ENCODE results near the gene MAML3. TPM values are rescaled to one million over a fixed set of nuclear protein-coding genes. Genes with fewer than 3 reads are reported as not detected.

The MAML3 gene
- total RNA-seq, 6 experiments from 2014 or later = 1.2 to 1.9 (median 1.6) TPM

DNA sequence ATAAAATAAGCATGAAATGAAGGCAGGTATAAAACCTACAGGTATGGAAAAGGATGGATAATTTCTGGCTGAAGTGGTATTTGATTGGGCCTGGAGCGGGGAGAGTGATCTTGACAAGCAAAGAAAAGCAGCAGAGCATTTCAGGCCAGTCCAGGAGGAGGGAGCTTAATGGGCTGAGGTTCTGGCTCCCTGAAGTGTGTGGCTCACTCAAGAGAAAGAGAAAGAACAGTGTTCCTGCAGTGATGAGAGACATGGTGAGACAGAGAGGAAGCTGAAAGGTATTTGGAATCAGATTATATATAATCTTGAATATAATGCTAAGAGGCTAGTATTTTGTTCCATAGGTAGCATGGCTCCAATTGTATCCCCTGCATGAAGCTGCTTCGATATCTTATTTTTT, 334.9 kb downstream of the MAML3 start:
- peaks cover 36% of the 10 kb centered on the region for H3K4me1 Mint-ChIP-seq (ENCODE audit: low read depth)
- no peak for DNase-seq
- H3K4me3 Mint-ChIP-seq = no peak overlapping the region
- H3K9me3 Mint-ChIP-seq = no peaks in the 10 kb centered on the region
- H3K27ac Mint-ChIP-seq = no peak overlapping the region
- TF ChIP-seq, protein P1, sequence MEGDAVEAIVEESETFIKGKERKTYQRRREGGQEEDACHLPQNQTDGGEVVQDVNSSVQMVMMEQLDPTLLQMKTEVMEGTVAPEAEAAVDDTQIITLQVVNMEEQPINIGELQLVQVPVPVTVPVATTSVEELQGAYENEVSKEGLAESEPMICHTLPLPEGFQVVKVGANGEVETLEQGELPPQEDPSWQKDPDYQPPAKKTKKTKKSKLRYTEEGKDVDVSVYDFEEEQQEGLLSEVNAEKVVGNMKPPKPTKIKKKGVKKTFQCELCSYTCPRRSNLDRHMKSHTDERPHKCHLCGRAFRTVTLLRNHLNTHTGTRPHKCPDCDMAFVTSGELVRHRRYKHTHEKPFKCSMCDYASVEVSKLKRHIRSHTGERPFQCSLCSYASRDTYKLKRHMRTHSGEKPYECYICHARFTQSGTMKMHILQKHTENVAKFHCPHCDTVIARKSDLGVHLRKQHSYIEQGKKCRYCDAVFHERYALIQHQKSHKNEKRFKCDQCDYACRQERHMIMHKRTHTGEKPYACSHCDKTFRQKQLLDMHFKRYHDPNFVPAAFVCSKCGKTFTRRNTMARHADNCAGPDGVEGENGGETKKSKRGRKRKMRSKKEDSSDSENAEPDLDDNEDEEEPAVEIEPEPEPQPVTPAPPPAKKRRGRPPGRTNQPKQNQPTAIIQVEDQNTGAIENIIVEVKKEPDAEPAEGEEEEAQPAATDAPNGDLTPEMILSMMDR (IDR thresholded peaks at IDR 0.05) = no peak
- H3K36me3 Mint-ChIP-seq (ENCODE audit: low read depth) = no peaks in the 10 kb centered on the region
- H3K27me3 Mint-ChIP-seq (ENCODE audit: insufficient read depth) = peaks cover 4% of the 10 kb centered on the region; the same call in 1 of the 2 replicates

DNA sequence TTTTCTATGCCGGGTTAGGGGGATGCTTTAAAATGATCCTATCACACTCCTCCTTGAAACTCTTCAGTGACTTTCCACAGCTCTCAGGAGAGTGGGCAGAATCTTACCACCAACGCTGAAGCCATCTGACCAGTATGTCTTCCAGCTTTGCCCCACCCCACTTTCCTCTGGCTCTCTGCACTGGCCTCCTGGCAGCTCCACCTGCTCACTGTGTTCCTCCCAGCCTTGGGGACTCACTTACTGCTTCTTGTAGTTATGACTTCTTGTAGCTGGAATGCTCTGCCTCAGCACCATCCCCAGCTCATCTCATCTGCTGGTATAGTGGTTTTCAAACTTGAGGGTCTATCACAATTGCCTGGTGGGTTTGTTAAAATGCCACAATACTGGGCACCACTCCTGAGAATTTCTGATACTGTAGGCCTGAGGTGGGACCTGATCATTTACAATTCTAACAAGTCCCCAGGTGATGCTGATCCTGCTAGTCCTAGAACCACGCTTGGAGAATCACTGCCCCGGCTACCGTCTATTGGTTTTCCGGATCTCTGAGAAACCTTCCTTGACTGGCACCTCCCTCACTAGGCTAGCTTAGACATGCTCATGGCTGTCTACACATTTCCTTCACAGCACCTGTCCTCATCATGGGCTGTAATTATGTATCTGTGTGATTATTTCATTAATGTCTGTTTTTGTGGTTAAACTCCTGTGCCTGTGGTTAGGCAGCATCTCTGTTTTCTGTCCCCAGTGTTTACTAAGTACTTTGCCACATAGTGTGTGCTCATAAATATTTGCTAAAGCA, 336.1 kb downstream of the MAML3 start:
- Mint-ChIP-seq H3K36me3 (ENCODE audit: low read depth) (no peaks in the 10 kb centered on the region), H3K4me1 (ENCODE audit: low read depth) (peaks cover 42% of the 10 kb centered on the region), H3K27me3 (ENCODE audit: insufficient read depth) (peaks cover 2% of the 10 kb centered on the region), H3K4me3 (no peak overlapping the region), H3K9me3 (no peaks in the 10 kb centered on the region), H3K27ac (no peak overlapping the region)
- TF ChIP-seq, protein P1 (IDR thresholded peaks at IDR 0.05) = no peak
- DNase-seq = no peak

DNA sequence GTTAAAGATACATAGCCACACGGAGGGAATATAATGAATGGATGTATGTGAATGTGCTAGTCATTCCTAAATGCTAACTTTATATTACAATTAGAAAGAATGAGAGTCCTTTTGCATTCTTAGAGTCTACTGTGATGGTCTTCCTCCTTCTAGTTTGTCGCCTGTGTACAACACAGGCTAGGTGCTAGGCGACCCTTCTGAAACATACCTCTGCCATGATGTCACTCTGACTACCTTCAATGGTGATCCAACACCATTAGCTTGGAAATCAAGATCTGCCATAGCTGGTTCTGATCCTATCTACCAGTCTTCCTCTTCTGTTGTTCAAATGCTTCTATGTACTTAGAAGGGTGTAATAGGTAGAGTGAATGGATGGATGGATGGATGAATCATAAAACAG, 337.1 kb downstream of the MAML3 start:
- peak overlapping the region; percentile 94; the same call in 1 of the 2 replicates for H3K27ac Mint-ChIP-seq
- TF ChIP-seq, protein P1 (IDR thresholded peaks at IDR 0.05) = no peak
- H3K36me3 Mint-ChIP-seq (ENCODE audit: low read depth) = no peaks in the 10 kb centered on the region
- peak overlapping the region; percentile 94; the same call in 1 of the 2 replicates for H3K4me3 Mint-ChIP-seq
- H3K9me3 Mint-ChIP-seq = no peaks in the 10 kb centered on the region
- H3K4me1 Mint-ChIP-seq (ENCODE audit: low read depth) = peaks cover 42% of the 10 kb centered on the region
- H3K27me3 Mint-ChIP-seq (ENCODE audit: insufficient read depth) = peaks cover 2% of the 10 kb centered on the region
- DNase-seq = no peak

DNA sequence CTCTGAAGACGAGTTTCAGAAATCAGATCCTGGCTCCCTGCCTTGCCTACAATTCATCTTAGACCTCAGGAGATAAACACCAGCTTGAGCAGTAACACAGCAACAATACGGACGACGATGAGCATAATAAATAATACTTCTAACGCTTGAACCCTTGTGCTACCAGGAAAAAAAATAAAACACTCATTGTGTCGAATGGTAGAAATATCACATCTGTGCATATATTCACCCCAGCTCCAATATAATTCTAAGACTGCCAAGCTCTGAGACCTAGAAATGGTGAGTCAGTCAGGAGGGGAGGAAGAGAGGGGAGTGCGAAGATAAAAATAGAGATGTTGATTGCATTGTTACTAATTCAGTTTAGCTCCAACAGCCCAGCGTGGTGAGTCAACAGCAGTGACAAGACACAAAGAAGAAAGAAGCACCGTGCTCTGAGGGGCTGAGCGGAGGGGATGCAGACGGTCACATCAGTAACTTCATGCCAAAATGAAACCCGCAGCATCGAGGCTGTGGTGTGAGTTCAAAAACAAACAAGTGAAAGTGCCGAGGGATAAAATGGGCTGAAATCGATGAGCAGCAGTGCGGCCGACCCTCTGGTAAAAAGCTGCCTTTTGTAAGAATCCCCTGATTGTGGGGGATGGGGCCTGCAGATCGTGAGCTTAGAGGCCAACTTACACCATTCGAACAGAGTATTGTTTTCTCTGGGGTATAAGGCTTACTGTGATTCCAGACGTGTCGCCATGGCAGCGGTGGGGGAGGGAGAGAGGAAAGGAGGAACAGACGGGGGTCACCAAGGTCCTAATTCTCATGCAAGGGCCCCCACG, 338.0 kb downstream of the MAML3 start:
- Mint-ChIP-seq H3K27ac (peak overlapping the region; percentile 94), H3K4me1 (ENCODE audit: low read depth) (peaks cover 42% of the 10 kb centered on the region), H3K9me3 (peaks cover under 1% of the 10 kb centered on the region; the same call in 1 of the 2 replicates), H3K27me3 (ENCODE audit: insufficient read depth) (no peaks in the 10 kb centered on the region; the same call in 1 of the 2 replicates), H3K36me3 (ENCODE audit: low read depth) (peaks cover 7% of the 10 kb centered on the region; the same call in 1 of the 2 replicates), H3K4me3 (peak overlapping the region; percentile 94)
- TF ChIP-seq, protein P1 (IDR thresholded peaks at IDR 0.05) = no peak
- DNase-seq = peak; percentile 76

DNA sequence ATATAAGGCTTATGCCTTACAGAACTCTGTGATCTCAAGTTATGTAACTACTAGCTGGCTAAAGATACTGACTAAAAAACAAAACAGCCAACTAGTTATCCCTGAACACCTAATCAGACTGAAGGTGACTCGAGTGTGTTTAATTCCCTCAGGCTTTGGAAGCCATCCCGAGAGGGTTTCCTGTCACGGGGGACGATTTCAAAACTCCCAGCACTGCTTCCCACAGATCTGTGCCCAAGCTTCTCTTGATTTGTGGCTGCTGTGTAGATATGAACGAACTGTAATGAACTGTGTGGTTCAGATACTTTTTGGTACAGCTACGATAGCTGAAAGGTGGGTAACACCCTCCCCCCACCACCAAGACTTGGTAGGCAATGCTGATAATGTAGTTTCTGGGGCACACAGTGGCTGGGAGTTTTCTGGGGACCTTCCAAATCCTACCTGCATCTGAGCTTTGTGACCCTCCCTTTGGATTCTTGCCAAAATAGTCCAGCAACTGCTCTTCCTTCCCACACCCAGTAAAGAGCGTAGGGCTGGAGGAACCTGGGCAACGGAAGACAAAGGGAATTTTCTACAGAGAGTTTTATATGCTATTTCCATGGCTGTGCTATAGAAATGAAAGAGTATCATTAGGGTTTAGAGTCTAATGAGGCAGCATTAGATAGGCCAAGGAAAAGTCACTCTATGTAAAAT, 339.5 kb downstream of the MAML3 start:
- Mint-ChIP-seq H3K9me3 (peaks cover 4% of the 10 kb centered on the region; the same call in 1 of the 2 replicates), H3K36me3 (ENCODE audit: low read depth) (peaks cover 14% of the 10 kb centered on the region), H3K4me3 (no peak overlapping the region; the same call in 1 of the 2 replicates), H3K4me1 (ENCODE audit: low read depth) (peaks cover 42% of the 10 kb centered on the region), H3K27me3 (ENCODE audit: insufficient read depth) (no peaks in the 10 kb centered on the region; the same call in 1 of the 2 replicates), H3K27ac (peak overlapping the region; percentile 23; the same call in 1 of the 2 replicates)
- TF ChIP-seq, protein P1 (IDR thresholded peaks at IDR 0.05) = no peak
- peak; percentile 15 for DNase-seq

Measured in HFFc6 (cell line).